HG02759 (cell line): ENCODE results near the gene ZFAND5.
A peak's percentile ranks its signal among the peaks of the same experiment; 100 is the strongest.

Experiments
- ATAC-seq: cut with Tn5 transposase; IDR thresholded peaks from one replicate; pipeline ENCODE4 v1.9.1; 2021; ENCODE audit warnings: mild to moderate bottlenecking, moderate library complexity; ENCODE audit not compliant: unreplicated experiment

The ZFAND5 gene

DNA sequence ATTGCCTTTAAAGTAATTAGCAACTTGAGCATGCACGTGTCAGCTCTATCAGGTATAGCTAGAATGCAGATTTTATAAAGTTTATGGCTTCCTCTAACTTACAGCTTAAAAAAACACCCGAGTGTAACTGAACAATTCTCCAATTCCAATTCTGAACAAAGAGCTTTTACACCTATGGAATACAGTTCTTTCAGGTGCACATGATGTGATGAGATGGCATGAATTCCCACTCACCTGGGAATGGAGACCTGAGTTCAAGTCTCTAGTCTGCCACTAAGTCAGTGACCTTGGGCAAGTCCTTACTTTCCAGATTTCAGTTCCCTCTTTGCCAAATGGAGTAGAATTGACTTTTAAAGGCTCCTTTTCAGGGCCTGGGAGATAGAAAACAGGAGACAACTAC lies 1.8 kb downstream of the ZFAND5 start:
- ATAC-seq: no peak

- ATAC-seq: peak; percentile 21
These were observed 2.3 kb downstream of the ZFAND5 start for GRCh38 chr9:72362680-72363139.

DNA sequence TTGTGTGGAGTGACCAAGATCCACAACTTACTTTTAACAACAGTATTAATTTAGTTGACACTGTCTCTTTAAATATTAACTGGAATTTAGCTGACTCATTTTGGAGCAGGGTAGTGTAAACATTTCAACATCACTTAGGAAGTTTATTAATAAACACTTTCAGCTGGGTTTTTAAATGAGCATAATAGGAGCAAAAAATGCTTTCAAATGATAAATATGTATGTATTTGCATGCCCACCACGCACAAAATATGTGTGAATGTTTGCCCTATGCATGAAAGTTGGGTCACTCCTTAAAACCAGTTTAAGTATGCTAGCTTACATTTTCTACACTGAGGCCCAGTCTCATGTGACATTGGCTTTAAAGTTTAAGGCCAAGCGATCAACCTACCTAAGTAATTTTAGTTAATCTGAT lies 2.9 kb downstream of the ZFAND5 start:
- ATAC-seq: no peak

- ATAC-seq: no peak
These were observed 3.8 kb downstream of the ZFAND5 start for GRCh38 chr9:72361217-72361616.

GRCh38 chr9:72360324-72360723 lies 4.7 kb downstream of the ZFAND5 start:
- no peak for ATAC-seq

DNA sequence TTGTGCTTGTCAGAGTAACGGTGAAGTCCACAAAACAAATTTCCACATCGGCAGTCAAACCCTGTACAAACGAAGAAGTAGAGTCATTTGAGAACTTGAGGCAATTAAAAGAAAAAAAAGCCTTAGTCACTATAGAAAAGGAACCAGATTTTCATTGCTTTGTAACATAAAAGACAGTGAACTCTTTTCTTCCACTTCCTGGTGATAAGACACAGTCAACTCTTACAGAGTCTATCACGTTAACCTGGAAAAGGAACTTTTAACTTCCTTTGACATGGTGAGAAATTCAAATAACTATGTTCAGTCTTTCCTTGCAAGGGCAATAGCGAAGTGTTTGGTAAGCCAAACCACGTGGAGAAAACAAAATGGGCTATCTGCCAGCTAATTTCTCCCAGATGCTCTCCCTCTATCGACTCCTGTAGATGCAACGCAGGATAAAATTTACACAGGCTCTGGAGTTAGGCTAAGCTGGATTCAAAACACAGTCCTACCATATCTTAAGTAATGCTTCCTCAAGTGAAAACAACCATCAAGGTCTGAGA lies 8.9 kb downstream of the ZFAND5 start:
- ATAC-seq: no peak

- no peak for ATAC-seq
These were observed 9.9 kb downstream of the ZFAND5 start for GRCh38 chr9:72355153-72355552.

GRCh38 chr9:72354704-72355103 lies 10.3 kb downstream of the ZFAND5 start:
- ATAC-seq: no peak

GRCh38 chr9:72353455-72354116 lies 11.4 kb downstream of the ZFAND5 start:
- no peak for ATAC-seq

GRCh38 chr9:72352911-72353388 lies 12.1 kb downstream of the ZFAND5 start:
- no peak for ATAC-seq

- no peak for ATAC-seq
These were observed 13.2 kb downstream of the ZFAND5 start for GRCh38 chr9:72351538-72352453.

DNA sequence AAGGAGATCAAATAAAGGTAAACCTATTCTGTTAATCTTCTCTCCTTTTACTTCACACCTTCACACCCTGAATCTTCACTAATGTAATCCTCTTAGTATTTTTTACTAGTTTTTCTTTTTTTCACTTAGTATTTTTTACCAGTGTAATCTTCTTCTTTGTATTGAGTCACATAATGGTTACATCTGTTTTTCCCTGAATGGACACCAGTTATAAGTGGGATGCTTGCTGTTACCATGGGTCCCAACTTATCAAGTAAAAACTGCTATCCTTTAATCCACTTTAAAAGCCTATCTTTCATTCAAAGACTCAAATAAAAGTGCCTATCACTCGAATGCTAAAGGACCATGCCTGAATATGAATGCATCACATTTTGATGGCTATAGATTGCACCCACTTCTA lies 15.1 kb downstream of the ZFAND5 start:
- ATAC-seq: no peak

DNA sequence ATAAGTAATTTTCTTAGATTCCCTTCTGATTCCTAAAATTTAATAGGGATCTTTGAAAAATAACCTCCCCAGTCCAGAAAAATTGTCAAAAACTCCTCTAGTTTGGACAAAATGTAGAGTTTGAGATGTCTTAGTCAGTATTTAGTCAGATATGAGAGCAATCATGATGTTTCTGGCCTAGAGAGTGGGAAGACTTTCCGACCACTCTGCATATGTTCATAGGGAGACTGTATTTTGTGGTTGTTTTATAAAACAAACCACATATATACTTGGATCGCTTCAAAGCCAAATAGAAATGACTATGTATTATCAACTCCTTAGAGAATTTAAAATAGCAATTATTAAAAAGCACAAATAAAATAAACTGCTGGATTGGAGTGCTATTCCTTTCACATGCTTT lies 15.8 kb downstream of the ZFAND5 start:
- no peak for ATAC-seq

GRCh38 chr9:72346333-72346732 lies 18.7 kb downstream of the ZFAND5 start:
- ATAC-seq: no peak

GRCh38 chr9:72338631-72339030 lies 26.4 kb downstream of the ZFAND5 start:
- ATAC-seq: no peak

- no peak for ATAC-seq
These were observed 27.7 kb downstream of the ZFAND5 start for GRCh38 chr9:72337286-72337685.

- no peak for ATAC-seq
These were observed 30.2 kb downstream of the ZFAND5 start for GRCh38 chr9:72334658-72335337.

GRCh38 chr9:72333709-72334108 lies 31.3 kb downstream of the ZFAND5 start:
- no peak for ATAC-seq

DNA sequence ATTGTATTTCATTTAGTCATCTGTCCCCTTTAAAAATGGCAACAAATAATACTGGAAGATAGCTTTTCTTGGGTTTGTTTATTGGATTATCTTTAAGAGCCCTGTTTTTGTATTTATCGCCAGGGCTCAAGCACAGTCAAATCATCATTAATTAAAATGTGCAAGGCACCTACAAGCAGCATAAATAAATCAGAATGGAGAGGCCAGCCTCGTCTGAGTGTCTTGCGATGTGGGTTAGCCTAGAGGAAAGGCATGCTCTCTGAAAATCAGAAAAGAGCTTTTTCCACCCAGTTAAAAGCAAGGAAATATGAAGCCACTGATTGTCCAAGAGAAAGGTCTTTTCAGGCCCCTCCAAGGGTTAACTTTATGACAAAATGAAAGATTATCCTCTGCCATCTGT lies 31.8 kb downstream of the ZFAND5 start:
- no peak for ATAC-seq

GRCh38 chr9:72332351-72332750 lies 32.7 kb downstream of the ZFAND5 start:
- no peak for ATAC-seq

GRCh38 chr9:72327631-72328030 lies 37.4 kb downstream of the ZFAND5 start:
- no peak for ATAC-seq
